Subcutaneous adipose tissue (tissue), 4 donors: Measurements from ENCODE around the gene PPARA. TPM values are rescaled to one million over a fixed set of nuclear protein-coding genes. Genes with fewer than 3 reads are reported as not detected.

ENCODE experiments used
- total RNA-seq, 4 donors: library from RNA; depleted of rRNA; stranded (reverse); fragments of >200 nt; gene quantifications; one replicate each; pipeline ENCODE4 v1.1.0, GENCODE V29; 2016
- TF ChIP-seq, protein P1 (sequence below): fragments of 450-650 bp; IDR thresholded peaks from one replicate; pipeline ENCODE4 v1.5.1; 2016; ENCODE audit warnings: low read depth, mild to moderate bottlenecking, control low read depth, antibody characterized with exemption, moderate library complexity

Gene PPARA
- total RNA-seq, 4 donors from 2014 or later: 23.5 to 51.0 (median 36.0) TPM

- TF ChIP-seq, protein P1, sequence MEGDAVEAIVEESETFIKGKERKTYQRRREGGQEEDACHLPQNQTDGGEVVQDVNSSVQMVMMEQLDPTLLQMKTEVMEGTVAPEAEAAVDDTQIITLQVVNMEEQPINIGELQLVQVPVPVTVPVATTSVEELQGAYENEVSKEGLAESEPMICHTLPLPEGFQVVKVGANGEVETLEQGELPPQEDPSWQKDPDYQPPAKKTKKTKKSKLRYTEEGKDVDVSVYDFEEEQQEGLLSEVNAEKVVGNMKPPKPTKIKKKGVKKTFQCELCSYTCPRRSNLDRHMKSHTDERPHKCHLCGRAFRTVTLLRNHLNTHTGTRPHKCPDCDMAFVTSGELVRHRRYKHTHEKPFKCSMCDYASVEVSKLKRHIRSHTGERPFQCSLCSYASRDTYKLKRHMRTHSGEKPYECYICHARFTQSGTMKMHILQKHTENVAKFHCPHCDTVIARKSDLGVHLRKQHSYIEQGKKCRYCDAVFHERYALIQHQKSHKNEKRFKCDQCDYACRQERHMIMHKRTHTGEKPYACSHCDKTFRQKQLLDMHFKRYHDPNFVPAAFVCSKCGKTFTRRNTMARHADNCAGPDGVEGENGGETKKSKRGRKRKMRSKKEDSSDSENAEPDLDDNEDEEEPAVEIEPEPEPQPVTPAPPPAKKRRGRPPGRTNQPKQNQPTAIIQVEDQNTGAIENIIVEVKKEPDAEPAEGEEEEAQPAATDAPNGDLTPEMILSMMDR: no peak
Observed at GRCh38 chr22:46162771-46163556, 12.6 kb downstream of the PPARA start.

DNA sequence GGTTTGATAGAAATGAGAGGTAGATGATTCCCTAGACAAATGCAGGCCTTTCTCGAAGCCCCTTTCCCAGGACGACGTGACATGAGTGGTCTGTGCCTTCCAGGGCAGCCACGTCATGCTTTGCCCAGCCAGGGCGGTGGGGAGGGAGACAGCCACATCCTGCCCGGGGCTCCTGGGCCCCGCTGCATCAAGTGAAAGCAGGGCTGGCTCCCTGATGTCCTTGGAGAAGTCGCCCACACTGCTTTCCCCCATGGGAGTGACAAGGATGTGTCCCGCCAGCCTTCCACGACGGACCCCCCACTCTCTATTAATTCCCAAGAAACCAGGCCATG, 13.2 kb downstream of the PPARA start:
- TF ChIP-seq, protein P1: no peak

DNA sequence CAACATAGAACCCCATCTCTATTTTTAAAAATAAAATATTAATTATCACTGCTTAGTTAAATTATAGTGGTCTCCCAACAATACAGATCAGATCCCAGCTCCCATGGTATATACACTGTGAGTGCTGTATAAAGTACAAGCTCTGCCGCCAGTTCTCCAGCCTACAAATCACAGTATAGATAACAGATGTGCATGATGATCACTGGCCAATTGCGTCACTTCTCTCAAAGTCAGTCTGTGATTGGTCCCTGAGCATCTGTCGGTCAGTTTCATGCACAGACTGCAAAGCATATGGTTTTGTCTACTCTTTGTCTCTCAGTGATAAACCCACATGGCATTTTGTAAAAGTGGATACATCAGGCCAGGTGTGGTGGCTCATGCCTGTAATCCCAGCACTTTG, 15.7 kb downstream of the PPARA start:
- TF ChIP-seq, protein P1: no peak

- TF ChIP-seq, protein P1: no peak
Observed at GRCh38 chr22:46169628-46170027, 19.3 kb downstream of the PPARA start.

- TF ChIP-seq, protein P1: no peak
Observed at GRCh38 chr22:46171940-46172339, 21.6 kb downstream of the PPARA start.

- TF ChIP-seq, protein P1: no peak
Observed at GRCh38 chr22:46172522-46173110, 22.3 kb downstream of the PPARA start.

DNA sequence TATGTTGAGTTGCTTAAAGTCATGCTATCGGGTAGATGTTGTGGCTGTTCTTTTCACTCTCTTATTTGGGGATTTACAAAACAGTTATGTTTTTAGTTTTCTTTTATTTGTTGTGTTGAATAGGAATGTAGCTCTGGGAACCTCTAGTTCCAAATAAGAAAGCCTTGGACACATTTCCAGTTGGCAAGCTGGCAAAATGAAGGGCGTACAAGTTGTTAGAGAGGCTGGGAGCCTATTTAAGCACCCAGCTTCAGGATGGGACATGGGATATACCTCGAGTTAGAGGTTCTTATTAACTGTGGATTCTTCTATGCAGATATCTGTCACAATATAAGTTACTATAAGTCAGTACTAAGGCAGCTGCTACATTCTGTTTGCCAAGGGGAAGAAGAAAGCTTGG, 22.8 kb downstream of the PPARA start:
- TF ChIP-seq, protein P1: no peak
